GM21528 (cell line): ENCODE results near the gene SYNJ2.

Experiments used
- ATAC-seq: cut with Tn5 transposase; IDR thresholded peaks from one replicate; pipeline ENCODE4 v1.9.1; 2021; ENCODE audit warnings: mild to moderate bottlenecking, moderate library complexity; ENCODE audit not compliant: unreplicated experiment, low FRiP score

Gene SYNJ2

GRCh38 chr6:158009935-158010585 is 28.4 kb downstream of the SYNJ2 start:
- no peak for ATAC-seq

GRCh38 chr6:158010591-158011477 is 29.2 kb downstream of the SYNJ2 start:
- no peak for ATAC-seq

- ATAC-seq = no peak
These were observed 29.8 kb downstream of the SYNJ2 start for GRCh38 chr6:158011478-158011920.

DNA sequence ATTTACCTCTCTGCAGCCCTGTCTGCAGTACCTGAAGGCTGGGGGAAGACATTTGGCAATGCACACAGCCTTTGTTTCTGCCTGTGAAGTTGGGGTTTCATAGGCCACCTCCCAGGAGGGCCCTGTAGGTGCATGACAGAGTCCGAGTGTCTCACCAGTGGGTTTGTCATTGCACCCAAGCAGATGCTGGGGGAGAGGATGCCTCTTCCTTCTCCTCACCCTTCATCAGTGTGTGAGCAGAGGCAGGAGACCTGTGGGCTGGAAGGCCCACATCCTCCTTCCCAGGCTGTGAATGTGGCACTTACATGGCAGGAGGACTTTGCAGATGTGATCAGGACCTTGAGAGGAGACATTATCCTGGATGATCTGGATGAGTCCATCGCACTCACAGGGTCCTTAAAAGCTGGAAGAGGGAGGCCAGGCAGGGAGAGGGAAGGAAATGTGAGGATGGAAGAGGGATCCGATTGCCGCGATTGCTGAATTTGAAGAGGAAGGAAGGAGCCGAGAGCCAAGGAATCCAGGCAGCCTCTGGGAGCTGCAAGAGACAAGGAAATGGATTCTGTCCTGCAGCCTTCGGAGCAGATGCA is 30.4 kb downstream of the SYNJ2 start:
- no peak for ATAC-seq

GRCh38 chr6:158013904-158014504 is 32.3 kb downstream of the SYNJ2 start:
- ATAC-seq = no peak

GRCh38 chr6:158014505-158015187 is 33.0 kb downstream of the SYNJ2 start:
- ATAC-seq = no peak

GRCh38 chr6:158015188-158015506 is 33.5 kb downstream of the SYNJ2 start:
- no peak for ATAC-seq

DNA sequence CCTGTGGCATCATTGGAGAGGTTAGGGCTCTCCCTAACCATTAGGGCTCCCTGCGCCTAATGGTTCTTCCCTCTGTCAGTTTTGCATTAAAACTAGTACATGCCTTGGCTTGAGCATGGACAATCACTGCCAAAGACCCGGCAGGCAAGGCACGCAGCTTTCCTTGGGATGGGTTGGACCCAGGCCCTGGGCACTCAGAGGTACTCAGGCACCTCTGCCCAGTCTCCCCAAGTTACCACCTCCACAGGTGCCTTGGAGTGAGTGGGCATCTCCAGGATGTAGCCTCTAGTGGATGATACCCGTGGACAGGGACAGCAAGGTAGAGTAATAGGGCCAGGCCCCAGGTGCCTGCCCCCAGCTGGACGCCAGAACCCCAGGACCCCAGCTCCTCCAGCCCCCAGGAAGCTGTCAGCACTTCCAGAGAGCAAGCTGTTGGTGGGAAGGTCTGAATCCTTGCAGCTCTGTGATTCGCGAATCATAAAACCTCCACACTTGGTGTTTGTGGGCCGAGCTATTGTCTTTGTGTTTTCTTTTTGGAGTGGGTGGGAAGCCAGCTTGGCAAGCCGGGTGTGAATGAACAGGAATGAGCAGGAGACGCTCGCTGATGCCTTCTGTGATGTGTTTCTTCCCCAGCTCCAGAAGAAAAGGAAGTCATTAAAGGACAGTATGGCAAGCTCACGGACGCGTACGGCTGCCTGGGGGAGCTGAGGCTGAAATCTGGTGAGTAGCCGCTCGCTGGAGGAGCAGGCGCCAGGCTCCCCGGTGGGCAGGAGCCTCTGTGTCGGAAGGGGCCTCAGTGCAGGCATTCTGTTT is 35.1 kb downstream of the SYNJ2 start:
- no peak for ATAC-seq

DNA sequence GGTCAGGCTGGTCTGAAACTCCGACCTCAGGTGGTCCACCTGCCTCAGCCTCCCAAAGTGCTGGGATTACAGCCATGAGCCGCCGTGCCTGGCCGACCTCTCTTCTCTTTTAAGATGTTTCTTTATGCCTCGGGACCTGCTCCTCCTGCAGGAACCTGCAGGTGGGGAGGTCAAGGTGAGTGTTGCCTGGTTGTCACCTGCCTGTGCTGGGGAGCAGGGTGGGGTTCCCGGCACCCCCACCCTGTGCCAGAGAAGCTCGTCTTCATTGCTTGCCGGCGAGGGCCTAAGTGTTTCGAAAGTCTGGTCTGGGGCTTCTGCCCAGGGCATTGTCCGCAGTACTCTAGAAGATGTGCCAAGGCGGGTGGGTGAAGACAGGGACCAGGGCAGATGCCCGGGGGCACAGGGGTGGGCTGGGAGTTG is 36.0 kb downstream of the SYNJ2 start:
- ATAC-seq = no peak

DNA sequence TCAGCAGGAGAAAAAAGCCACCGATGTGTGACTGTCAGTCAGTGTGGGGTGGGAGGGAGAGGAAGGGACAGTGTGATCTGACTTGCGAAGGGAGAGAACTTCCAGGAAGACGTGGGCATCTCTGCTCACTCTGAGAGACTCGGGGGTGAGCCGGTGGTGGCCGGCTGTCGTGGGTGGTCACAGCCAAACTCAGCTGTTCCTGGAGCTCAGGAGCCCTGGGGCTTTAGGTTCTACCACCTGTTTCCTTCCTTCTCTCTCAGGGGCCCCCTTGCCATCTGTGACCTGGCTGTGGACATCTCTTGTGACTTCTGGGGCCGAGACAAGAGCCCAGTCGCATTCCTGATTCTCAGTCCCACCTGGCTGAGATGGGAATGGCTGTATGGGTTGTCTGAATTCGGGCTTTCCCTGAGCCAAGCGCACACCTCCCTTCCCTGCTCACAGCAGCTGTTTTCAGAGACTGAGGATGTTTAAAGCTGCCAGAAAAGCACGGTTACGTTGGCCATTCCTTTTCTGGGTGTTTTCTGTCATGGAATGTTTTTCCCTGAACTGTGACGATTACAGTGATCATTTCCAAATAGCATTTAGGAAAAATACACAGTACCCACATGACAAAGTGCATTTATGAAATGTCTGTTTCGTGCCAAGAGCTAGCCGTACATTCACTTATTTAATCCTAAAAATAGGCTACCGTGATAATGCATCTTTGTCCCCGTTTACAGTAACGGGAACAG is 36.5 kb downstream of the SYNJ2 start:
- no peak for ATAC-seq

DNA sequence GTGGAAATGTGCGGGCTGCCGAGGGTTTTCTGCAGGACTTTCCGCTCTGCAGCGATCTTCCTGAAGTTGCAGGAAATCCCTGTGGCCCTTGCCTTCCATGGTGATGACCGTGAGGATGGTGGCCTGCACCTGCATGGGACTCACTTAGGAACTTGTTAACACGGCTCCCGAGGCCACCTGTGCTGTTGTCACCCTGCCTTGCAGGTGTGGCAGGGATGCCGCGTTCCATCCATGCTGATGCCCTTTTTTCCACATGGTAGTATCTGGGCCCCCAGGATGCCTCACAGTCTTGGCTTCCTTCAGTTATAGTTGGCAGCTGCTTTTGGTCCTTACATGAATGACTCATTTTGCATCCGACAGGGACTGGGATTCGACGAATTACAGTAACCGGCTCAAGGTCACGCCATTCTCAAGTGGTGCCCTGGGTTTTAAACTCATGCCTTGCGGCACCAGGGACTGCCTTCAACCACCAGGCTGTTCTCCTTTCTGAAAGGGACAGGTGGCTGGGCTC is 37.2 kb downstream of the SYNJ2 start:
- ATAC-seq = no peak

- no peak for ATAC-seq
These were observed 37.8 kb downstream of the SYNJ2 start for GRCh38 chr6:158019416-158019815.

GRCh38 chr6:158020272-158020711 is 38.6 kb downstream of the SYNJ2 start:
- no peak for ATAC-seq

- ATAC-seq = no peak
These were observed 39.1 kb downstream of the SYNJ2 start for GRCh38 chr6:158020811-158021210.

GRCh38 chr6:158021376-158021775 is 39.7 kb downstream of the SYNJ2 start:
- no peak for ATAC-seq

GRCh38 chr6:158021814-158022748 is 40.4 kb downstream of the SYNJ2 start:
- ATAC-seq = no peak

DNA sequence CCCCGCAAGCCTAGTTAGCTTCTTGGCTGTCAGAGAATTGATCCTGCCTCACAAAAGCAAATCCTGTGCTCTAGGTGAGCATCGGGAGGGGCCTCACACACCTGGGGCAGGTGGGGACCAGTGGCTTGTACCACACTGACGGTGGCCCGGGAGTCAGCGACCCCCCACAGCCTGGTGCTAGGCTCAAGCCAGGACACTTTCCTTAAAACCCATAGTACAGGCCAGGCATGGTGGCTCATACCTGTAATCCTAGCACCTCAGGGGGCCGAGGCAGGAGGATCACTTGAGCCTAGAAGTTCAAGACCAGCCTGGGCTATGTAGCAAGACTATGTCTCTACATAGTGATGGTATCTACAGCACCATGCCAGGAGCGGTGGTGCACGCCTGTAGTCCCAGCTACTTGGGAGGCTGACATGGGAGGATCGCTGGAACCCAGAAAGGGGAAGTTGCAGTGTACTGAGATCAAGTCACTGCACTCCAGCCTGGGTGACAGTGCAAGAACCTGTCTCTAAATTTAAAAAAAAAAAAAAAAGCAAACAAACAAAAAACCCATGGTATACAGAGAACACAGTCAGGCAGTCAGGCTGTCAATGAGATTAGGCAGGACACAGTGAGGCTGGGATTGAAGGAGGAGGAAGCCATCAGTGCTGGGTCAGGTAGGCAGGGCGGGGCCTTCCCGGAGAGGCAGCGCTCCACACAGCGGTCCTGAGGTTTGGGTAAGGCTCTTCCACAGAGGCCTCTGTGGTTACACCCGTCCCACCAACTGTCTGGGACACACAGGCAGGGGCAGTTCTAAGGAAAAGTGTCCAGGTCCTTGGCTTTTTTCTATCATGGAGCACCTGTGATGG is 41.3 kb downstream of the SYNJ2 start:
- ATAC-seq = no peak
